Lung (tissue), 12 donors: Measurements from ENCODE around the gene OVOL3. TPM values are rescaled to one million over a fixed set of nuclear protein-coding genes. Genes with fewer than 3 reads are reported as not detected.

Experiments used
- ATAC-seq: fragments of 200-7000 bp; cut with Tn5 transposase; one replicate; pipeline ENCODE4 v1.9.1; 2020; ENCODE audit warnings: moderate number of reproducible peaks; ENCODE audit not compliant: insufficient read depth, low FRiP score
- DNase-seq, 3 donors: peaks; one replicate each; pipeline ENCODE4 v3.0.0-alpha.2; 2013 to 2017
- H3K27ac ChIP-seq, 2 donors: one replicate each; pipeline ENCODE4 v1.5.1; 2013; ENCODE audit warnings: mild to moderate bottlenecking in 2 of 2, moderate library complexity in 2 of 2, control low read depth in 1 of 2, inconsistent platforms in 1 of 2, low read depth in 1 of 2, low read length in 1 of 2
- H3K27me3 ChIP-seq, 3 donors: one replicate each; pipeline ENCODE4 v1.5.1; 2013; ENCODE audit warnings: low read length in 2 of 3; ENCODE audit not compliant: control insufficient read depth in 3 of 3, insufficient read depth in 3 of 3
- H3K36me3 ChIP-seq, 4 donors: one replicate each; pipeline ENCODE4 v1.5.1; 2013; ENCODE audit warnings: low read length in 4 of 4, mild to moderate bottlenecking in 1 of 4, moderate library complexity in 1 of 4; ENCODE audit not compliant: control insufficient read depth in 4 of 4, insufficient read depth in 4 of 4
- H3K4me1 ChIP-seq, 5 donors: one replicate each; pipeline ENCODE4 v1.5.1; 2013; ENCODE audit warnings: low read length in 5 of 5, mild to moderate bottlenecking in 2 of 5, moderate library complexity in 1 of 5; ENCODE audit not compliant: control insufficient read depth in 5 of 5, insufficient read depth in 5 of 5
- H3K4me3 ChIP-seq: one replicate; pipeline ENCODE4 v1.5.1; 2013; ENCODE audit warnings: mild to moderate bottlenecking, control low read depth, moderate library complexity
- H3K9ac ChIP-seq, 2 donors: one replicate each; pipeline ENCODE4 v1.5.1; 2013; ENCODE audit warnings: low read length in 2 of 2, control low read depth in 1 of 2; ENCODE audit not compliant: insufficient read depth in 1 of 2
- H3K9me3 ChIP-seq, 4 donors: one replicate each; pipeline ENCODE4 v1.5.1; 2013; ENCODE audit warnings: low read length in 3 of 4, mild to moderate bottlenecking in 1 of 4, moderate library complexity in 1 of 4; ENCODE audit not compliant: control insufficient read depth in 4 of 4, insufficient read depth in 3 of 4
- CTCF ChIP-seq: IDR thresholded peaks from 2 replicates; pipeline ENCODE4 v1.5.1; 2012; ENCODE audit warnings: mild to moderate bottlenecking; ENCODE audit errors: control extremely low read depth, extremely low read depth
- WGBS, 2 donors: extraction: QIAGEN DNeasy Blood & Tissue Kit; methylation state at CpG; one replicate each; pipeline ENCODE4 v1.1.7; 2013; 5-methylcytosine and 5-hydroxymethylcytosine counted together
- polyA plus RNA-seq, 2 donors: library from polyadenylated mRNA; stranded (reverse); fragments of 200-250 nt; gene quantifications; one replicate each; pipeline ENCODE4 v1.2.1, GENCODE V29; 2013
- total RNA-seq, 2 donors: library from RNA; depleted of rRNA in 1 of 2; stranded (reverse); fragments of >200 nt in 1 of 2; gene quantifications; one replicate each; pipeline ENCODE4 v1.2.1, GENCODE V29; 2014 to 2021
- donor health status: control.
- donor health status: control.
- donor health status: Bipolar disorder and iron deficiency.
- donor health status: healthy.
- donor health status: DM: yes; HTN: yes; CAD: no.

The OVOL3 gene
- total and polyA plus RNA-seq, 4 donors: not detected

GRCh38 chr19:36142496-36142895, 31.6 kb downstream of the OVOL3 start:
- Histone ChIP-seq H3K9ac (no peak overlapping the region), H3K27me3 (no peaks in the 10 kb centered on the region), H3K36me3 (peaks cover 14 to 37% (median 33%) of the 10 kb centered on the region in 4 donors), H3K4me3 (no peak overlapping the region), H3K27ac (no peak overlapping the region), H3K9me3 (no peaks in the 10 kb centered on the region), H3K4me1 (peaks cover 0 to 7% (median 4%) of the 10 kb centered on the region in 5 donors)
- no peak for TF ChIP-seq CTCF
- ATAC-seq (no peak), DNase-seq (no peak)
- WGBS, 2 donors: 91 to 93% methylated on average over 9 of the region's 9 CpGs

DNA sequence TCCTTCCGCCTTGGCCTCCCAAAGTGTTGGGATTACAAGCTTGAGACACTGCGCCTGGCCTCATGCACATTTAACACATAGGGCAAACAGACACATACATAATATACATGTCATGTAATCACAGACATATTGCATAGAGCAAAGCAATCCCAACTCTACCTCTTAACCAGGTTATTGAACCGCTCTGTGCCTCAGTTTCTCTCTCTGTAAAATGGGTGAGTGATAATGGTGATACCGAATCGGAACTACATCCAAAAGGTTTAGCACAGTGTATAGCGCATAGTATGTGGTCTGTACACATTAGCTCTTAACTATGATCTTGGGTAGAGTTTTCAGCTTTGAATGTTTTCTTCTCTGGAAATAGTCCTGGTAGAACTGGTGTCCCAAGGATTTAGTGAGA, 33.7 kb downstream of the OVOL3 start:
- no peak for DNase-seq
- Histone ChIP-seq H3K27ac (no peak overlapping the region), H3K36me3 (peaks cover 14 to 50% (median 43%) of the 10 kb centered on the region in 4 donors), H3K4me1 (peaks cover 0 to 8% (median 4%) of the 10 kb centered on the region in 5 donors), H3K27me3 (no peaks in the 10 kb centered on the region), H3K9me3 (no peaks in the 10 kb centered on the region), H3K9ac (no peak overlapping the region), H3K4me3 (no peak overlapping the region)
- no peak for ATAC-seq
- TF ChIP-seq CTCF: no peak
- WGBS, 2 donors: 98% methylated on average over 6 of the region's 6 CpGs

GRCh38 chr19:36149673-36150406, 38.9 kb downstream of the OVOL3 start:
- ATAC-seq (no peak), DNase-seq (no peak)
- H3K36me3 ChIP-seq: peaks cover 6 to 51% (median 32%) of the 10 kb centered on the region in 4 donors
- no peak overlapping the region for H3K4me3 ChIP-seq
- no peak for TF ChIP-seq CTCF
- H3K9ac ChIP-seq: no peak overlapping the region
- no peaks in the 10 kb centered on the region for H3K9me3 ChIP-seq
- H3K27me3 ChIP-seq: no peaks in the 10 kb centered on the region
- peaks cover 0 to 15% (median 9%) of the 10 kb centered on the region in 5 donors for H3K4me1 ChIP-seq
- 80 to 85% methylated on average over 13 of the region's 13 CpGs for WGBS, 2 donors
- no peak overlapping the region for H3K27ac ChIP-seq

DNA sequence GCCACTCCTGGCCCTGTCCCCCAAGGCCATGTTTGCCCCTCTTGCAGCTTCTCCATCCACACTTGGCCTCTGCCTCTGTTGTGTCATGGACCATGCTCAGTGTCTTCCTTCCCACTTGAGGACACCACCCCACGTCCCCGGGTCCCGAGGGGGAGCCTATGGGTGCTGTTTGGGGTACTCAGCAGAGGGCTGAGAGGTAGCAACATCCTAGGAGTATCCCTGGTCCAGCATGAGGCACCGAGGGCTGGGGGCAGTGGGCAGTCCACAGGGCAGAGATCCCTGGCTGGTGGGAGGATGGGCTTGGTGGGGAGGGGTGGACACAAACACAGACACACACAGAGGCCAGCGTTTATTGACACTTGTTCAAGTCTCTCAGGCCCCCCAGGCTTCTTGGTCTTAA, 39.6 kb downstream of the OVOL3 start:
- Histone ChIP-seq H3K27me3 (no peaks in the 10 kb centered on the region), H3K4me3 (no peak overlapping the region), H3K9me3 (no peaks in the 10 kb centered on the region), H3K27ac (peak overlapping the region; percentile 95 to 99), H3K9ac (peak overlapping the region in 1 of 2 donors; percentile 49), H3K36me3 (peaks cover 6 to 49% (median 30%) of the 10 kb centered on the region in 4 donors), H3K4me1 (peaks cover 0 to 15% (median 9%) of the 10 kb centered on the region in 5 donors)
- ATAC-seq (no peak), DNase-seq (no peak)
- 75 to 76% methylated on average over 5 of the region's 5 CpGs for WGBS, 2 donors
- no peak for TF ChIP-seq CTCF
